OCI-LY1 (cell line): Measurements from ENCODE around the gene SPECC1L.

ENCODE experiments used
- H2AFZ ChIP-seq: fragments of 200-600 bp; sonication (generic), shearing (Covaris generic); 2 replicates; pipeline ENCODE4 v1.6.0; 2014; ENCODE audit warnings: antibody characterized with exemption, mild to moderate bottlenecking, low read length
- H3F3A ChIP-seq: fragments of 200-600 bp; sonication (generic), shearing (Covaris generic); 2 replicates; pipeline ENCODE4 v1.6.0; 2014; ENCODE audit warnings: mild to moderate bottlenecking, antibody characterized with exemption, low read length, moderate library complexity; ENCODE audit not compliant: insufficient read depth
- H3K27ac ChIP-seq: fragments of 200-600 bp; sonication (generic); 2 replicates; pipeline ENCODE4 v1.5.1; 2014; ENCODE audit warnings: low read length, mixed run types, mild to moderate bottlenecking, low read depth; ENCODE audit not compliant: poor library complexity, severe bottlenecking
- H3K27me3 ChIP-seq: fragments of 200-600 bp; sonication (generic); 2 replicates; pipeline ENCODE4 v1.6.0; 2014; ENCODE audit warnings: antibody characterized with exemption, mild to moderate bottlenecking, low read length, moderate library complexity; ENCODE audit not compliant: insufficient read depth
- H3K36me3 ChIP-seq: fragments of 200-600 bp; sonication (generic); 2 replicates; pipeline ENCODE4 v1.6.1; 2014; ENCODE audit warnings: mild to moderate bottlenecking, antibody characterized with exemption, low read length, moderate library complexity, mixed read lengths; ENCODE audit not compliant: insufficient read depth
- H3K4me1 ChIP-seq: fragments of 200-600 bp; sonication (generic); 2 replicates; pipeline ENCODE4 v1.5.1; 2014; ENCODE audit warnings: mild to moderate bottlenecking, low read length, moderate library complexity; ENCODE audit not compliant: insufficient read depth, severe bottlenecking
- H3K4me2 ChIP-seq: fragments of 200-600 bp; sonication (generic), shearing (Covaris generic); 2 replicates; pipeline ENCODE4 v1.6.1; 2014; ENCODE audit warnings: low read length
- H3K4me3 ChIP-seq: fragments of 200-600 bp; sonication (generic); 2 replicates; pipeline ENCODE4 v1.5.1; 2014; ENCODE audit warnings: low read length, low read depth, mild to moderate bottlenecking, mixed read lengths; ENCODE audit not compliant: poor library complexity, severe bottlenecking
- H3K79me2 ChIP-seq: fragments of 200-600 bp; shearing (Covaris generic); 2 replicates; pipeline ENCODE4 v1.6.1; 2016; ENCODE audit warnings: mixed run types, low read length, mixed read lengths; ENCODE audit not compliant: insufficient read depth
- H3K9ac ChIP-seq: fragments of 200-600 bp; sonication (generic), shearing (Covaris generic); 2 replicates; pipeline ENCODE4 v1.6.1; 2014; ENCODE audit warnings: mild to moderate bottlenecking, low read length, mixed read lengths
- H3K9me2 ChIP-seq: fragments of 200-600 bp; sonication (generic), shearing (Covaris generic); 2 replicates; pipeline ENCODE4 v1.6.1; 2014; ENCODE audit warnings: low read depth, mild to moderate bottlenecking, low read length, mixed read lengths
- H3K9me3 ChIP-seq: fragments of 200-600 bp; shearing (Covaris generic); 2 replicates; pipeline ENCODE4 v1.6.1; 2014; ENCODE audit warnings: low read length, mixed read lengths
- H4K20me1 ChIP-seq: fragments of 200-600 bp; sonication (generic), shearing (Covaris generic); 2 replicates; pipeline ENCODE4 v1.6.0; 2016; ENCODE audit warnings: mild to moderate bottlenecking, low read length; ENCODE audit not compliant: insufficient read depth
- CTCF ChIP-seq: fragments of 200-600 bp; sonication (generic), shearing (Covaris generic); IDR thresholded peaks from 2 replicates; pipeline ENCODE4 v1.5.1; 2017; ENCODE audit warnings: mild to moderate bottlenecking, antibody characterized with exemption, low read length, moderate library complexity, mixed read lengths
- EZH2 ChIP-seq: fragments of 200-600 bp; sonication (generic), shearing (Covaris generic); IDR thresholded peaks from 2 replicates; pipeline ENCODE4 v1.8.0; 2017; ENCODE audit warnings: borderline replicate concordance, mixed run types, mild to moderate bottlenecking, antibody characterized with exemption, low read length, moderate library complexity, mixed read lengths

Gene SPECC1L

DNA sequence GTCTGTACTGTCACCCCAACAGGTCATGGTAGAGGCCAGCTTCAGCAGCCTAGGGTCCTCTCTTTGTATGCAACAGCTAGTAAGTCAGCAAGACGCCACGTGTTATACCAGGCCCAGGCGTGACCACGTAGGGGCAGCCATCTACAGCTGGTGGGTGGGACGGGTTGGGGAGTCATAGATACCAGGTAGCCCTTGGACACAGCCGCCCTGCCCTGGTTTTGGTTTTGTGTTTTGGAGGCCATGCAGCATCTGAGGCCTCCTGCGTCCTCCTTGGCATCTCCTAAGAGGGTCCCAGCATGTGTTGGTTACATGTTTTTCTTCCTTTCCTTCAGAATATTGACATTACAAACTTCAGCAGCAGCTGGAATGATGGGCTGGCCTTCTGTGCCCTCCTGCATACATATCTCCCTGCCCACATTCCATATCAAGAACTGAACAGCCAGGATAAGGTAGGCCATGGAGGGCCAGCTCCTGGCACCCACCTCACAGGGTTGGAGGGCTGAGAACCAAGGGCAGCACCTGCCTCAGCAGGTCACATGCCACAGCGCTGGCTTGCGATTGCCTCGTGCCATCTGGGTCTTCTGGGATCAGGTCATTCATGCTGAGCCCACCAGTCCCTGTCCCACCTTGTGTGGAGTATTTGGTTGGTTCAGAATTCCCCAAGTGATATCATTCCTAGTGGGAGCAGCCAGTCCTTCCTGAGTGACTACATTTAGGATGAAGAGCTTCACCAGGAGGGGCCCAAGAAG lies 140.8 kb downstream of the SPECC1L start:
- H3K9me2 ChIP-seq, result no peaks in the 10 kb centered on the region
- H3K4me3 ChIP-seq, result no peak overlapping the region
- no peaks in the 10 kb centered on the region for H3F3A ChIP-seq
- no peak overlapping the region for H3K4me2 ChIP-seq
- H4K20me1 ChIP-seq, result no peaks in the 10 kb centered on the region
- no peak for TF ChIP-seq EZH2
- no peak for TF ChIP-seq CTCF
- peaks cover 56% of the 10 kb centered on the region for H3K36me3 ChIP-seq
- no peaks in the 10 kb centered on the region for H3K9me3 ChIP-seq
- no peaks in the 10 kb centered on the region for H3K79me2 ChIP-seq
- H3K27me3 ChIP-seq, result no peaks in the 10 kb centered on the region
- no peak overlapping the region for H3K27ac ChIP-seq
- no peak overlapping the region for H2AFZ ChIP-seq
- no peaks in the 10 kb centered on the region for H3K4me1 ChIP-seq
- H3K9ac ChIP-seq, result no peak overlapping the region

GRCh38 chr22:24412274-24412673 lies 141.6 kb downstream of the SPECC1L start:
- H3K9me3 ChIP-seq, result no peaks in the 10 kb centered on the region
- no peak overlapping the region for H3K4me3 ChIP-seq
- H3F3A ChIP-seq, result no peaks in the 10 kb centered on the region
- H2AFZ ChIP-seq, result no peak overlapping the region
- H3K9me2 ChIP-seq, result no peaks in the 10 kb centered on the region
- H3K9ac ChIP-seq, result no peak overlapping the region
- H4K20me1 ChIP-seq, result no peaks in the 10 kb centered on the region
- no peak overlapping the region for H3K4me2 ChIP-seq
- TF ChIP-seq CTCF (no peak), EZH2 (no peak)
- no peaks in the 10 kb centered on the region for H3K27me3 ChIP-seq
- H3K27ac ChIP-seq, result no peak overlapping the region
- peaks cover 61% of the 10 kb centered on the region for H3K36me3 ChIP-seq
- no peaks in the 10 kb centered on the region for H3K4me1 ChIP-seq
- H3K79me2 ChIP-seq, result no peaks in the 10 kb centered on the region

DNA sequence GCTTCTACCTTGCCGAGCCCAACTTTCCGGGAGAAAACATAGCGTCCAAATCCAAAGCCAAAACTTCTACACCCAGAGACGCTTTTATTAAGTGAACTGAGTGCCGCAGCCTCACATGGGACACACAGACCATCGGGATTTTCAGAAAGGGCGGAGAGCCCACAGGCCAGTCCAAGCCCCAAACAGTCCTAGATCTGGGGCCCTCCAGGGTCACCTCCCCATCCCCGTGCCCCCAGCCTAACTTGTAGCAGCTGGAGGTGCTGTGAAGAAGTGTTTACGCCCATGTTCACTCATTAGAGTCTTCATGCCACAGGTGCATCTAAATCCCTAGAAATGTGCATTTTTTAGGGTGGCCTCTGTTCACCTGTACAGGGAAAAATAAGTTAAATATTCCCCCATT lies 142.6 kb downstream of the SPECC1L start:
- peaks cover 67% of the 10 kb centered on the region for H3K36me3 ChIP-seq

More for the DNA sequence above, 142.6 kb downstream of the SPECC1L start:
- no peak overlapping the region for H2AFZ ChIP-seq
- H4K20me1 ChIP-seq, result no peaks in the 10 kb centered on the region
- no peak overlapping the region for H3K4me3 ChIP-seq
- H3K9me3 ChIP-seq, result no peaks in the 10 kb centered on the region
- no peak overlapping the region for H3K9ac ChIP-seq
- no peaks in the 10 kb centered on the region for H3K79me2 ChIP-seq
- no peaks in the 10 kb centered on the region for H3F3A ChIP-seq
- no peaks in the 10 kb centered on the region for H3K9me2 ChIP-seq
- H3K27ac ChIP-seq, result no peak overlapping the region
- no peak for TF ChIP-seq EZH2
- TF ChIP-seq CTCF, result no peak
- no peaks in the 10 kb centered on the region for H3K27me3 ChIP-seq
- H3K4me1 ChIP-seq, result no peaks in the 10 kb centered on the region
- no peak overlapping the region for H3K4me2 ChIP-seq
